A549 (cell line): ENCODE results near the gene MEPE. TPM values are rescaled to one million over a fixed set of nuclear protein-coding genes. Genes with fewer than 3 reads are reported as not detected.
A peak's percentile ranks its signal among the peaks of the same experiment; 100 is the strongest.

ENCODE experiments used
- ATAC-seq, 2 experiments: fragments of 200-7000 bp in 1 of 2; fragments of >200 bp in 1 of 2; cut with Nextera tagmentation in 1 of 2; cut with Tn5 transposase in 1 of 2; 3 replicates each; pipeline versions ENCODE4 v1.8.0 to v1.9.1; 2018 to 2020; ENCODE audit warnings: mild to moderate bottlenecking in 1 of 2, moderate library complexity in 1 of 2
- CTCF ChIA-PET: fragments of 300-600 bp; sonication (Branson Sonifier 250); formaldehyde crosslinking; extraction: SDS; loops from one replicate; lab custom pipeline; 2021; ENCODE audit warnings: antibody characterized with exemption, inconsistent platforms; lab: Yijun Ruan, JAX
- POLR2A ChIA-PET: fragments of 350-600 bp; formaldehyde crosslinking; extraction: SDS; loops from one replicate; lab custom pipeline; 2021; ENCODE audit warnings: antibody characterized with exemption, inconsistent platforms; lab: Yijun Ruan, JAX
- DNase-seq, 2 experiments: peaks; one replicate each; pipeline versions ENCODE4 v3.0.0 to v3.0.0-alpha.2; 2011 to 2016; ENCODE audit warnings: low read depth in 1 of 2, low spot score in 1 of 2
- FAIRE-seq: peaks from 2 replicates; lab custom pipeline; 2011; peaks lifted over from hg19 to GRCh38; lab: Jason Lieb, UNC
- H3K27ac ChIP-seq, 2 experiments: fragments of >200 bp; sonication (Bioruptor Twin); formaldehyde crosslinking; 3 replicates each; pipeline ENCODE4 v1.5.1; 2016 to 2017
- H3K4me1 ChIP-seq: fragments of >200 bp; sonication (Bioruptor Twin); formaldehyde crosslinking; 3 replicates; pipeline ENCODE4 v1.6.1; 2016
- H3K4me2 ChIP-seq: fragments of >200 bp; sonication (Bioruptor Twin); formaldehyde crosslinking; 3 replicates; pipeline ENCODE4 v1.6.1; 2016
- H3K4me3 ChIP-seq: fragments of >200 bp; sonication (Bioruptor Twin); formaldehyde crosslinking; 3 replicates; pipeline ENCODE4 v1.5.1; 2016
- H3K9me3 ChIP-seq: fragments of >200 bp; sonication (Bioruptor Twin); formaldehyde crosslinking; 3 replicates; pipeline ENCODE4 v1.6.1; 2016
- CBX2 ChIP-seq: fragments of 200-600 bp; sonication (generic); IDR thresholded peaks from 2 replicates; pipeline ENCODE4 v1.6.1; 2016; ENCODE audit warnings: low read depth, mild to moderate bottlenecking, borderline replicate concordance
- CBX8 ChIP-seq: fragments of 200-600 bp; sonication (generic); IDR thresholded peaks from 2 replicates; pipeline ENCODE4 v1.6.1; 2016
- CEBPB ChIP-seq, 2 experiments: fragments of >200 bp in 1 of 2; sonication (Bioruptor Twin) in 1 of 2; formaldehyde crosslinking in 1 of 2; IDR thresholded peaks; 2 replicates each; pipeline ENCODE4 v1.6.1; 2012 to 2016
- CHD4 ChIP-seq: fragments of 200-600 bp; sonication (generic); IDR thresholded peaks from 2 replicates; pipeline ENCODE4 v1.6.1; 2016; ENCODE audit warnings: antibody characterized with exemption, mild to moderate bottlenecking, borderline replicate concordance
- EHF ChIP-seq: fragments of 250-450 bp; sonication (Bioruptor Pico); IDR thresholded peaks from 2 replicates; pipeline ENCODE4 v1.5.0; 2020; ENCODE audit warnings: mild to moderate bottlenecking
- EP300 ChIP-seq, 2 experiments: fragments of >200 bp; sonication (Bioruptor Twin); formaldehyde crosslinking; IDR thresholded peaks; 2 replicates in 1 of 2; 3 replicates in 1 of 2; pipeline ENCODE4 v1.6.1; 2016 to 2017
- FOSL2 ChIP-seq, 2 experiments: fragments of 450-650 bp in 1 of 2; fragments of >200 bp in 1 of 2; sonication (Bioruptor Twin) in 1 of 2; formaldehyde crosslinking; IDR thresholded peaks; 2 replicates each; pipeline versions ENCODE4 v1.5.0 to v1.6.1; 2016 to 2020; ENCODE audit warnings: mild to moderate bottlenecking in 1 of 2, moderate library complexity in 1 of 2
- FOXS1 ChIP-seq: fragments of 250-450 bp; sonication (Bioruptor Pico); IDR thresholded peaks from 2 replicates; pipeline ENCODE4 v1.5.0; 2020; ENCODE audit warnings: mild to moderate bottlenecking, moderate library complexity
- JUN ChIP-seq, 2 experiments: fragments of >200 bp; sonication (Bioruptor Twin); formaldehyde crosslinking; IDR thresholded peaks; 2 replicates in 1 of 2; 3 replicates in 1 of 2; pipeline ENCODE4 v1.6.1; 2016 to 2017
- JUNB ChIP-seq: fragments of >200 bp; sonication (Bioruptor Twin); formaldehyde crosslinking; IDR thresholded peaks from 2 replicates; pipeline ENCODE4 v1.6.1; 2016
- KDM1A ChIP-seq: fragments of 200-600 bp; sonication (generic); IDR thresholded peaks from 2 replicates; pipeline ENCODE4 v1.6.1; 2016; ENCODE audit warnings: low read depth, mild to moderate bottlenecking
- MAZ ChIP-seq: fragments of 150-350 bp; IDR thresholded peaks from 2 replicates; pipeline ENCODE4 v1.6.1; 2014; ENCODE audit warnings: antibody characterized with exemption, low read depth, low read length, borderline replicate concordance
- POLR2AphosphoS2 ChIP-seq: conservative IDR thresholded peaks from 2 replicates; pipeline ENCODE4 v1.6.1; 2012; ENCODE audit warnings: low read length, improper control_type of control experiment, inconsistent platforms
- RARB ChIP-seq: fragments of 250-450 bp; sonication (Bioruptor Pico); IDR thresholded peaks from 2 replicates; pipeline ENCODE4 v1.8.0; 2021; ENCODE audit warnings: mild to moderate bottlenecking, moderate library complexity
- REST ChIP-seq: fragments of 200-600 bp; sonication (generic); IDR thresholded peaks from 2 replicates; pipeline ENCODE4 v1.6.1; 2016; ENCODE audit warnings: antibody characterized with exemption, mild to moderate bottlenecking, moderate library complexity
- RFX5 ChIP-seq: fragments of 450-650 bp; IDR thresholded peaks from 2 replicates; pipeline ENCODE4 v1.7.1; 2014; ENCODE audit warnings: antibody characterized with exemption, mild to moderate bottlenecking, moderate library complexity
- RNF2 ChIP-seq: fragments of 200-600 bp; sonication (generic); IDR thresholded peaks from 2 replicates; pipeline ENCODE4 v1.6.1; 2016; ENCODE audit warnings: low read depth, mild to moderate bottlenecking, antibody characterized with exemption, moderate library complexity, borderline replicate concordance
- USF2 ChIP-seq: fragments of 450-650 bp; IDR thresholded peaks from 2 replicates; pipeline ENCODE4 v1.6.1; 2014; ENCODE audit warnings: antibody characterized with exemption
- ZC3H11A ChIP-seq: fragments of 450-650 bp; IDR thresholded peaks from 2 replicates; pipeline ENCODE4 v1.6.1; 2014; ENCODE audit warnings: antibody characterized with exemption, mild to moderate bottlenecking
- ZNF302 ChIP-seq: fragments of 250-450 bp; sonication (Bioruptor Pico); IDR thresholded peaks from 2 replicates; pipeline ENCODE4 v1.9.0; 2021; ENCODE audit warnings: inconsistent platforms, mild to moderate bottlenecking, moderate library complexity
- WGBS: methylation state at CpG from one replicate; pipeline ENCODE4 v1.1.6; 2017; ENCODE audit errors: missing lambda C conversion rate; 5-methylcytosine and 5-hydroxymethylcytosine counted together
- polyA plus RNA-seq, 4 experiments: library from polyadenylated mRNA; depleted of rRNA in 3 of 4; stranded (reverse); fragments of >200 nt; fragmentation: RNase III in 1 of 4; extraction: RNeasy Plus Mini Kit Qiagen cat#74134 plus additional on column Dnase treatment in 1 of 4; gene quantifications; 2 replicates in 3 of 4; 3 replicates in 1 of 4; pipeline ENCODE4 v1.2.3, GENCODE V29; 2011 to 2017
- TF ChIP-seq, protein P1 (sequence below): fragments of 150-350 bp; IDR thresholded peaks from 2 replicates; pipeline ENCODE4 v1.6.1; 2014; ENCODE audit warnings: low read depth, mild to moderate bottlenecking, low read length

Gene MEPE
- polyA plus RNA-seq, 2 of the 4 experiments (the other 2 are of a cell fraction): not detected

DNA sequence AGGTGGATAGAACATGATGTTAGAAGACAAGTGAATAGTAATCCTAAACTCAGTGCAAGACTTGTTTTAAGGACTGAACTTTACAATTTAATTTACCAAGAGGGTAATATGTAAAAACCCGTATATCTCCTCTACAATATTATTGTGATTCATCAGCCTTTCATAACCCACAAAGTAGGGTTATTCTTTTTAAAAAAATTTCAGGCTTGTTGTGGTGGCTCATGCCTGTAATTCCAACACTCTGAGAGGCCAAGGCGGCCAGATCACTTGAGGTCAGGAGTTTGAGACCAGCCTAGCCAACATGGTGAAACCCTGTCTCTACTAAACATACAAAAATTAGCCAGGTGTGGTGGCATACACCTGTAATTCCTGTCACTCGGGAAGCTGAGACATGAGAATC is 26.2 kb upstream of the MEPE start:
- no peak for DNase-seq
- no peak for TF ChIP-seq MAZ
- TF ChIP-seq EHF (CRISPR knock-in tag): no peak
- no peak for TF ChIP-seq JUNB
- no peak for TF ChIP-seq ZNF302 (CRISPR knock-in tag)
- TF ChIP-seq KDM1A: no peak
- no peak for TF ChIP-seq CBX2
- TF ChIP-seq USF2: no peak
- no peak for TF ChIP-seq CBX8
- no peak for TF ChIP-seq ZC3H11A
- TF ChIP-seq CHD4: no peak
- TF ChIP-seq JUN (IDR thresholded peaks at IDR 0.05): no peak
- TF ChIP-seq RFX5: no peak
- TF ChIP-seq POLR2AphosphoS2: no peak
- no peak for TF ChIP-seq EP300 (IDR thresholded peaks at IDR 0.05)
- TF ChIP-seq REST: no peak
- TF ChIP-seq, all 56 proteins: peak for 0
- Histone ChIP-seq H3K4me3 (no peak overlapping the region), H3K4me2 (no peak overlapping the region), H3K4me1 (no peaks in the 10 kb centered on the region), H3K9me3 (no peaks in the 10 kb centered on the region), H3K27ac (no peak overlapping the region)
- WGBS: 81% methylated on average over 3 of the region's 3 CpGs
- FAIRE-seq (no peak), ATAC-seq (no peak)
- ChIA-PET CTCF (no interaction called here), POLR2A (no interaction called here)

DNA sequence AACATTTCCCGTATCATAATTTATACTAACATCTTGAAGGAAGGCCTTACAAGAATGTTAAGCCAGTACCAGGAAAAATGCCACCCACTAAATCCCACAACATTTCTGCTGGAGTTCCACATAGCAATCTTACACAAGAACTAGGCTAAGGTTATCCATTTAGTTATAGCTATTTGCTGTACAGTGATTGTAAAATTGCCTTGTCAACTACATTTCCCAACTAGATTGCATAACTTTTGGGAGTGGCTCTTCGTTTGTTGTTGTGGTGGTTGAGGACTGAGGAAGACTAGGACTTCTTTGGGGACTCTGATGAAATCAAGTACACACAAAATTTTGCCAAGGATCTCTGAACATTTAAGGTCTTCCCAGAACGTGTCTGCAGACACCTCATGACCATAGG is 25.4 kb upstream of the MEPE start:
- Histone ChIP-seq H3K4me3 (no peak overlapping the region), H3K27ac (no peak overlapping the region), H3K4me2 (no peak overlapping the region), H3K4me1 (no peaks in the 10 kb centered on the region), H3K9me3 (no peaks in the 10 kb centered on the region)
- DNase-seq: no peak
- WGBS: 39% methylated on average over 3 of the region's 3 CpGs
- ChIA-PET CTCF (interaction anchor here (0.6 kb wide), 1 partner anchor 31 kb away, joined by 3 read pairs; no protein-coding TSS in a partner anchor), POLR2A (no interaction called here)
- TF ChIP-seq CEBPB (IDR thresholded peaks at IDR 0.05) (peak in 1 of 2 experiments; percentile 14; a peak in 2 of 4 replicates), RARB (CRISPR knock-in tag) (no peak)
- no peak for ATAC-seq
- no peak for FAIRE-seq

DNA sequence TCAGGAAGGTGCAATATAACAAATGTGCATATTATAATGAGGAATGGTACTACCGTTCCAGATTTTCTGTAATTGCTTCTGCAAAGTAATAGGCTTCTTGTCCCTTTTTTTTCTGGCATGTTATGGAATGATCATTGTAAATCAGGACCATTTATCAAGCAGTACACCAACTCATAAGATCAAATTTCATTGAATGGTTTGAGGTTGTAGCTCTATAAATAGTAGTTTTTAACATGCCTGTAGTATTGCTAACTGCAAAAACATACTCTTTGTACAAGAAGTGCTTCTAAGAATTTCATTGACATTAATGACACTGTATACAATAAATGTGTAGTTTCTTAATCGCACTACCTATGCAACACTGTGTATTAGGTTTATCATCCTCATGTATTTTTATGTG is 20.8 kb upstream of the MEPE start:
- CTCF ChIA-PET: interaction anchor here (1.4 kb wide), 1 partner anchor 10 kb away, joined by 4 read pairs; no protein-coding TSS in a partner anchor

More for the DNA sequence above, 20.8 kb upstream of the MEPE start:
- FAIRE-seq (no peak), ATAC-seq (no peak), DNase-seq (no peak)
- WGBS: 84% methylated on average over 2 of the region's 2 CpGs
- Histone ChIP-seq H3K4me1 (no peaks in the 10 kb centered on the region), H3K9me3 (no peaks in the 10 kb centered on the region), H3K4me3 (no peak overlapping the region), H3K27ac (no peak overlapping the region), H3K4me2 (no peak overlapping the region)
- POLR2A ChIA-PET: no interaction called here
- no peak for TF ChIP-seq FOSL2 (IDR thresholded peaks at IDR 0.05)
- no peak for TF ChIP-seq FOSL2 (CRISPR knock-in tag; IDR thresholded peaks at IDR 0.05)
- no peak for TF ChIP-seq RNF2
- no peak for TF ChIP-seq FOXS1 (CRISPR knock-in tag)
- TF ChIP-seq MAZ: no peak
- TF ChIP-seq, protein P1, sequence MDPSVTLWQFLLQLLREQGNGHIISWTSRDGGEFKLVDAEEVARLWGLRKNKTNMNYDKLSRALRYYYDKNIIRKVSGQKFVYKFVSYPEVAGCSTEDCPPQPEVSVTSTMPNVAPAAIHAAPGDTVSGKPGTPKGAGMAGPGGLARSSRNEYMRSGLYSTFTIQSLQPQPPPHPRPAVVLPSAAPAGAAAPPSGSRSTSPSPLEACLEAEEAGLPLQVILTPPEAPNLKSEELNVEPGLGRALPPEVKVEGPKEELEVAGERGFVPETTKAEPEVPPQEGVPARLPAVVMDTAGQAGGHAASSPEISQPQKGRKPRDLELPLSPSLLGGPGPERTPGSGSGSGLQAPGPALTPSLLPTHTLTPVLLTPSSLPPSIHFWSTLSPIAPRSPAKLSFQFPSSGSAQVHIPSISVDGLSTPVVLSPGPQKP: no peak
